Activated naive CD4-positive, alpha-beta T cell treated with anti-CD3 and anti-CD28 coated beads for 36 hours (primary cell): ENCODE measurements around the gene CELSR1. TPM values are rescaled to one million over a fixed set of nuclear protein-coding genes. Genes with fewer than 3 reads are reported as not detected.

ENCODE experiments used
- CTCF ChIA-PET: fragments of 350-600 bp; sonication (Branson Sonifier 250); formaldehyde crosslinking; loops from one replicate; lab custom pipeline; 2021; ENCODE audit warnings: antibody characterized with exemption; lab: Charles Lee
- DNase-seq: peaks from one replicate; pipeline ENCODE4 v3.0.0-alpha.2; 2020
- H3K27ac Mint-ChIP-seq: one replicate; pipeline ENCODE4 v1.8.0; 2021; ENCODE audit warnings: mild to moderate bottlenecking, mixed read lengths
- H3K27me3 Mint-ChIP-seq: one replicate; pipeline ENCODE4 v1.8.0; 2021; ENCODE audit warnings: low read depth, mixed read lengths
- H3K36me3 Mint-ChIP-seq: one replicate; pipeline ENCODE4 v1.8.0; 2021; ENCODE audit warnings: low read depth, mixed read lengths
- H3K4me1 Mint-ChIP-seq: one replicate; pipeline ENCODE4 v1.8.0; 2021; ENCODE audit warnings: low read depth, mixed read lengths
- H3K4me3 Mint-ChIP-seq: one replicate; pipeline ENCODE4 v1.8.0; 2021; ENCODE audit warnings: mild to moderate bottlenecking, moderate library complexity, mixed read lengths
- H3K9me3 Mint-ChIP-seq: one replicate; pipeline ENCODE4 v1.8.0; 2021; ENCODE audit warnings: mixed read lengths
- intact Hi-C: fragments of 100-400 bp; cut with micrococcal nuclease; formaldehyde crosslinking; loops from one replicate; pipeline ENCODE4 v1.15.1; 2023
- total RNA-seq, 2 experiments: library from RNA; stranded (reverse); gene quantifications; one replicate each; pipeline ENCODE4 v1.2.3, GENCODE V29; 2021

CELSR1 gene
- total RNA-seq, 2 experiments from 2014 or later = 0.17 to 0.25 TPM

DNA sequence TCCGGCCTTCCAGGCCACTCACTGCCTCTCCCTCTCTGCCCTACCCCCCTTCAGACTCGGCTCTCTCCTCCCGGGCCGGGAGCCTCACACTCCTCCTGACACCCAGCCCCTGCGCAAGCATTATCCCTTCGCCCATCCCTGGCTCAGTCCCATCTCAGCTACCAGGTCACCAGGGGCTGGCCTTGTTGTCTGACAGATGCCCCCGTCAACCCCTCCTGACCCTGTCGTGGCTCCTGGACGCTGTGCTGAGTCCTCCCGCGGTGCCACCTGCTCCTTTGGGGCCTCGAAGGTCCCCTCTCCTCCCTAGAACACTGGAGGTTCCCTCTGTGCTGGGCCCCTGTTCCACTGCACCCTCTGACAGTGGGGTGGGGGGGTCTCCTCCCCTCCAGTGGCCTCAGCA is 169.0 kb downstream of the CELSR1 start:
- CTCF ChIA-PET = interaction anchor here (0.6 to 2.9 kb wide), 22 partner anchors 8 to 347 kb away, joined by 3 to 57 read pairs (median 4); no protein-coding TSS in a partner anchor
- Mint-ChIP-seq H3K27me3 (peaks cover 7% of the 10 kb centered on the region), H3K4me1 (peaks cover 20% of the 10 kb centered on the region), H3K27ac (no peak overlapping the region), H3K9me3 (no peaks in the 10 kb centered on the region), H3K36me3 (no peaks in the 10 kb centered on the region), H3K4me3 (no peak overlapping the region)
- intact Hi-C loops = no loop called here
- no peak for DNase-seq

DNA sequence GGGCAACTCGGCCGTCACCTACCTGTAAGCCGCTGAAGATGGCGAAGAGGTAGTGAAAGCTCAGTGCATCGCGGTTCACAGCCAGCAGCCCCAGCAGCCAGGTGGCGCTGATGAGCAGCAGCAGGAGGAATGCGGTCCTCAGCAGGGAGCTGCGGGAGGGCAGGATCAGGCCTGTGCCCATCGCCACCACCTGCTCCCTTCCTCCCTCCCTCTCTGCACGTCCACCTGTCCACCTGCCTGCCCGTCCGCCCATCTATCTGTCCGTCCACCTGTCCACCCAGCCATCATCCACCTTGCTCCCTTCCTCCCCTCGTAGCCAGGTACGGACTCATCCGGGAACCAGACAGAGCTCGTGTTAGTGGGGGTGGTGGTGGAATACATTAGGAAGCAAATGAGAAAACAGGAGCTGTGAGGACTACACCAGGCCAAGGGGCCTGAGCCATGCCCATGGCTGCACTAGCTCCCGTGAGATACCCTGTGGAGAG is 169.7 kb downstream of the CELSR1 start:
- no peaks in the 10 kb centered on the region for H3K36me3 Mint-ChIP-seq
- intact Hi-C loops = loop anchor here (1.0 kb wide), 1 partner anchor 175 kb away; no protein-coding TSS in a partner anchor
- peaks cover 3% of the 10 kb centered on the region for H3K27me3 Mint-ChIP-seq
- DNase-seq = peak; percentile 80
- H3K4me3 Mint-ChIP-seq = no peak overlapping the region
- CTCF ChIA-PET = interaction anchor here (0.5 to 2.9 kb wide), 27 partner anchors 9 to 509 kb away, joined by 3 to 57 read pairs (median 4); no protein-coding TSS in a partner anchor
- H3K9me3 Mint-ChIP-seq = no peaks in the 10 kb centered on the region
- H3K27ac Mint-ChIP-seq = no peak overlapping the region
- H3K4me1 Mint-ChIP-seq = peaks cover 16% of the 10 kb centered on the region

- H3K27me3 Mint-ChIP-seq = no peaks in the 10 kb centered on the region
- intact Hi-C loops = loop anchor here (1.0 kb wide), 1 partner anchor 175 kb away; no protein-coding TSS in a partner anchor
- H3K9me3 Mint-ChIP-seq = no peaks in the 10 kb centered on the region
- no peaks in the 10 kb centered on the region for H3K36me3 Mint-ChIP-seq
- CTCF ChIA-PET = interaction anchor here (0.5 to 2.9 kb wide), 21 partner anchors 8 to 510 kb away, joined by 3 to 57 read pairs (median 4); no protein-coding TSS in a partner anchor
- H3K4me1 Mint-ChIP-seq = peaks cover 14% of the 10 kb centered on the region
- H3K27ac Mint-ChIP-seq = no peak overlapping the region
- H3K4me3 Mint-ChIP-seq = no peak overlapping the region
- DNase-seq = no peak
Measured at GRCh38 chr22:46366801-46367706, 170.4 kb downstream of the CELSR1 start.

DNA sequence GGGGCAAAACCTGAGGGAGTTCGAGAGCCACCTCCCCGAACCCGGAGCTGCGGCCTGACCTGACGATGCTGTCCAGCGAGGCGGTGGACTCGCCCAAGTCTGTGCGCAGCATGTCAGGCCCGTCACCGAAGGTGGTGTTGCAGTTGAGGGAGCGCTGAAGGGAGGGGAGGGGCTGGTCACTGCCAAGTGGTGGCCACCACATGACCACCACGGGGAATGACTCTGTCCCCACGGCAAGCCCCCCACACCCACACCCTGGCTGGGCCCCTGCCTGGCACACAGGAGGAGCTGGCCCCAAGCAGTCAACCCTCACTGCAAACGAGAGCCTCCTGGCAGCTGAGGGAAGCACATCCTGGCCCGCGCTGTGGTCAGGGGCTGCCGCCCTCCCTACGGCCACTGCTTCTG is 171.1 kb downstream of the CELSR1 start:
- DNase-seq = no peak
- no peak overlapping the region for H3K27ac Mint-ChIP-seq
- peaks cover 14% of the 10 kb centered on the region for H3K4me1 Mint-ChIP-seq
- intact Hi-C loops = no loop called here
- H3K9me3 Mint-ChIP-seq = no peaks in the 10 kb centered on the region
- no peaks in the 10 kb centered on the region for H3K27me3 Mint-ChIP-seq
- H3K4me3 Mint-ChIP-seq = no peak overlapping the region
- no peaks in the 10 kb centered on the region for H3K36me3 Mint-ChIP-seq
- CTCF ChIA-PET = interaction anchor here (2.9 kb wide), 1 partner anchor 174 kb away, joined by 57 read pairs; no protein-coding TSS in a partner anchor

DNA sequence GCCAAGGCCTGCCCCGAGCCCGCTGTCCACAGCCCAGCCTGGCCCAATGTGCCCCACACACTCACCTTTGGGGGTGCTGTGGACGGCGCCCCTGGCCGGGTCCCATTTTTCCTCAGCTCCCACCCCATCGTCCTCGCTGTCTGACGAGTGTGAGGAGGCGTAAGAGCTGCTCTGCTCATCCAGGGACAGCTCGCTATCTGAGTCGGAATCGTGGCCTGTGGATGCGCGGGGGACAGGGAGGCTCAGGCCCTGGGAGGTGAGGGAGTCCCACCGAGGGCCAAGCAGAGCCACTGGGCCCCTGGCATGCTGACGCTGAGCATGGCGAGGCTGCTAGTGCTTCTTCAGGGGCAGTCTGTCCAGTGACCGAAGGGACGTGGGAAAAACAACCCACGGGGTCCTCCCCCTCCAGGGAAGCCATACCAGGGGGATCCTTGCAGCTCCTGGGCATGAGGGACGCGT is 172.2 kb downstream of the CELSR1 start:
- Mint-ChIP-seq H3K9me3 (peaks cover 7% of the 10 kb centered on the region), H3K36me3 (no peaks in the 10 kb centered on the region), H3K4me1 (peaks cover 6% of the 10 kb centered on the region), H3K4me3 (no peak overlapping the region), H3K27ac (no peak overlapping the region), H3K27me3 (no peaks in the 10 kb centered on the region)
- intact Hi-C loops = no loop called here
- CTCF ChIA-PET = no interaction called here
- DNase-seq = no peak

DNA sequence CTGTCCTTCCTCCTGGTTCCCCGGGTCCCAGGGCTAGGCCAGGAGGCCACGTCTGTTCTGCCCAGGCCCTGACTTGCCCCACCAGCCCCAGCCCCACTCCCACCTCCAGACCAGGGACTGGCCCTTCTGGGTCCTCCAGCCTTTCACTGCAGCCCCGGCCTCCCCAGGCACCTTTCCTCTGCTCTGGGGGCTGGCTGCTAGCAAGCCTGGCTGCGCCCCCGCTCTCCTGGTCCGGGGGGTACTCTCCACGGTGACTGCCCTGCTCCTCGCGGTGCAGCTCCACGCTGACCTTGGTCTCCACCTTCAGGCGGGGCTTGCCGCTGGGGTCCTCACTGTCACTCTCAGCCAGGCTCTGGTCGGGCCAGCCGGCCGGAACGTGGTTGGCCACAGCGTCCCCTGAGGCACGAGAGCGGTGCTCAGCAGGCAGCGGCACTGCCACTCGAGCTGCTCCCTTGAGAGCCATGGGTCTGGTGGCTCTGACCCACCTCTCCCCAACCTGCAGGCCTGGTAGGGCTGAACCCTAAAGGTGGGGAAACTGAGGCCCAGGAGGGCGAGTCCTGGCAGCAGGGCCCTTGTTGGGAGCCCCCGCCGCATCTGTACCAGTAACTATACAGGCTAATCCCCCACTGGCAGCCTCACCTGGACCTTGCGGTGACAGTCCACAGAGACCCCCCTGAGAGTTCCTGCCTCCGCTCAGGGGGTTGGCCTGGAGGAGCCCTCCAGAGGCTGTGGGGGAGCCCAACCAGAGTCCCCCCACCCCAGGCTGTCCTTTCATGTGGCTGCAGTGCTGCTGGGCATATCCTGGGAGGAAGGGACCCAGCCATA is 172.9 kb downstream of the CELSR1 start:
- Mint-ChIP-seq H3K4me1 (peaks cover 2% of the 10 kb centered on the region), H3K36me3 (no peaks in the 10 kb centered on the region), H3K9me3 (peaks cover 7% of the 10 kb centered on the region), H3K4me3 (no peak overlapping the region), H3K27ac (no peak overlapping the region), H3K27me3 (no peaks in the 10 kb centered on the region)
- CTCF ChIA-PET = interaction anchor here (0.5 kb wide), 1 partner anchor 37 kb away, joined by 4 read pairs; no protein-coding TSS in a partner anchor
- intact Hi-C loops = no loop called here
- no peak for DNase-seq

DNA sequence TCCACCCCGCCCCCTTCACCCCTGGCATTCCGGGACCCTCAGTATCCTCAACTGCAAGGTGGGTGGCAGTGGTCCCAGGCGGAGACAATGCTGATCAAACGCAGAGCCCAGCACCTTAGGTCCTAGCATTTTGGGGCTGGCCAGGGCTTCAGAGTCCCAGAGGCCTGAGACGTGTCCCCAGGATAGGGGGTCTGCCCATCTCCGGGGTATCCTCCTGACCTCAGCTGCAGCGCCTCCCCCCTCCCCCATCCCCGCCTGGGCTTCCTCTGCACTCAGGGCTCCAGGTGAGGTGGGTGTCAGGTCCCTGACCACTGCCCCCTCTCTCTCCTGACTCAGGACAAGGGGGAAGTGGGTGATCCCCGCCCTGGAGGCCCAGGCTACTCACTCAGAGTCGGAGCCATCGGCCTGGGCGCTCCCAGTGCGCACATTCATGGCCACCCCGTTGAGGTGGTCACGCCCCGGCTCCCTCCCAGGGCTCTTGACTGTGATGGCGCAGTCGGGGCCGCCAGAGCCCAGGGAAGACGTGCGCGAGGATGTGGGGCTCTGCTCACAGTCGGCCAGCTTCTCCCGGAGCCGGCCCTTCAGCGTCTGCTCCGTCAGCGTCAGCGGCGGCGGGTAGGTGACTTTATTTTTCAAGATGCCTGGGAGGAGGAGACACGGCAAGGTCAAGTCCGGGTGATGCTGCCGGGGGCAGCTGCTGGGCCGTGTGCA is 173.7 kb downstream of the CELSR1 start:
- Mint-ChIP-seq H3K9me3 (peaks cover 7% of the 10 kb centered on the region), H3K4me3 (no peak overlapping the region), H3K36me3 (peaks cover 5% of the 10 kb centered on the region), H3K27ac (no peak overlapping the region), H3K27me3 (no peaks in the 10 kb centered on the region), H3K4me1 (peaks cover 2% of the 10 kb centered on the region)
- DNase-seq = no peak
- CTCF ChIA-PET = interaction anchor here (0.5 to 0.8 kb wide), 2 partner anchors 36 to 178 kb away, joined by 3 to 4 read pairs; no protein-coding TSS in a partner anchor
- intact Hi-C loops = no loop called here

- Mint-ChIP-seq H3K27ac (no peak overlapping the region), H3K36me3 (peaks cover 9% of the 10 kb centered on the region), H3K4me1 (peaks cover 2% of the 10 kb centered on the region), H3K4me3 (no peak overlapping the region), H3K27me3 (no peaks in the 10 kb centered on the region), H3K9me3 (peaks cover 7% of the 10 kb centered on the region)
- no peak for DNase-seq
- CTCF ChIA-PET = interaction anchor here (0.8 kb wide), 1 partner anchor 179 kb away, joined by 3 read pairs; no protein-coding TSS in a partner anchor
- intact Hi-C loops = no loop called here
Measured at GRCh38 chr22:46362934-46363515, 174.4 kb downstream of the CELSR1 start.

- Mint-ChIP-seq H3K36me3 (peaks cover 12% of the 10 kb centered on the region), H3K27ac (no peak overlapping the region), H3K4me3 (no peak overlapping the region), H3K27me3 (no peaks in the 10 kb centered on the region), H3K9me3 (peaks cover 7% of the 10 kb centered on the region), H3K4me1 (no peaks in the 10 kb centered on the region)
- CTCF ChIA-PET = no interaction called here
- DNase-seq = no peak
- intact Hi-C loops = no loop called here
Measured at GRCh38 chr22:46362203-46362933, 175.1 kb downstream of the CELSR1 start.

DNA sequence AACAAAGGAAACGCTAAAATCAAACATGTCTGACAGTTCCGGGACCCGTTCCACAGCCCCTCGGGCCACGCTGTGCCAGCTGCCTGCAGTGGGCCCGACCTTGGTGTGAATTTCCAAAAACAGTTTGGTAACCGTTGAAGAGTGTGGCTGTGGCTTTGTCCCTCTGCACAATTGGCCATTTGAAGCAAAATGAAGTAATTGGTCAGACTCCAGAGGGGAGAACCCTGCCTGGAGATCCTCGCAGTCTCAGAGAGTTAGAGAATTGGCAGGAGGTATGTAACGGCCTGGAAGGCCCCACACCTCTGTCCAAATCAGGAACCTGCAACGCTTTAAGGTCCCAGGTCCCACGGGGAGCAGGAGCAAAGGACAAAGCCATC is 175.6 kb downstream of the CELSR1 start:
- intact Hi-C loops = no loop called here
- Mint-ChIP-seq H3K27me3 (no peaks in the 10 kb centered on the region), H3K4me3 (no peak overlapping the region), H3K4me1 (no peaks in the 10 kb centered on the region), H3K36me3 (peaks cover 13% of the 10 kb centered on the region), H3K27ac (no peak overlapping the region), H3K9me3 (peaks cover 7% of the 10 kb centered on the region)
- DNase-seq = no peak
- CTCF ChIA-PET = no interaction called here

DNA sequence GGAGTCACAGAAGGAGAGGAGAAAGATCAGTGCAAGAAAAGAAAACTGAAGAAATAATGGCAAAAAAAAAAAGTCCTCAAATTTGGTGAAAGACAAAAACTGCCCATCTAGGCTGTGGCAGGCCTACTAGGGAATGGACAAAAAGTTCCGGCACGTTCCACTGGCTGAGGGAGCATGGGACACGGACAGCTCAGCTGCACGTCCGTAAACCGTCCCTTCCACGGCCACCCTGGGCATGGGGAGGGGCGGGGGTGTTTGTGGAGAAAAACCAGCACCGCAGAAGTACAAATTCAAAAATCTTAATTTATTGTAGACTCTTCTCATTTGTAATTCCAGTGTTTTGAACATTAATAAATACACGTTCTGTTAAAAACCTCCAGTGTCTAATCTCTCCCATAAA is 176.5 kb downstream of the CELSR1 start:
- CTCF ChIA-PET = no interaction called here
- no peak for DNase-seq
- Mint-ChIP-seq H3K27ac (no peak overlapping the region), H3K4me3 (no peak overlapping the region), H3K9me3 (peaks cover 7% of the 10 kb centered on the region), H3K36me3 (peaks cover 13% of the 10 kb centered on the region), H3K4me1 (no peaks in the 10 kb centered on the region), H3K27me3 (no peaks in the 10 kb centered on the region)
- intact Hi-C loops = no loop called here
